HG03280 (cell line): Measurements from ENCODE around the gene C2CD4C.
"Not testable (repeated sequence)": the region's sequence is repeated elsewhere in the genome, so short reads cannot be mapped to it uniquely, and the experiment has no call there.

Source experiments
- ATAC-seq: cut with Tn5 transposase; IDR thresholded peaks from one replicate; pipeline ENCODE4 v1.9.1; 2021; ENCODE audit warnings: mild to moderate bottlenecking, moderate library complexity; ENCODE audit not compliant: unreplicated experiment

Gene C2CD4C

GRCh38 chr19:384799-385169 is 24.2 kb downstream of the C2CD4C start:
- ATAC-seq, result no peak

- ATAC-seq, result no peak
Measured at GRCh38 chr19:383922-384798, 24.8 kb downstream of the C2CD4C start.

DNA sequence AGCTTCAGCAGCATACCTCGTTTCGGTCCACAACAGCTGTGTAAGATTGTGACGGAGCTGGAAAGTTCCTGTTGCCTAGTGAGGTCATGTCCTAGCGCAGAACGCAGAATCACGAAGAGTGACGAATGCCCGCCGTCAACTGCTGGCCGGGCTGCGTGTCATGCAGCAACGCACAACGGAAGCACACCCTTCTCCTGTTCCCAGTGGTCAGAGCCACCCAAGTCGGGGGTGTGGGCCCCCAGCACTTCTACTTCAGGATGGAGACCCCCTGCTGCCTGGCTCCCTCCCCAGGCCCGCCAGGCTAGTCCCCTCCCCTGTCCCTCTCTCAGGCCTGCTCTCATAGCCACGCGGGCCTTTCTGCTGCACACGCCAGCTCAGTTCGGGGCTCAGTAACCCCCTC is 25.9 kb downstream of the C2CD4C start:
- ATAC-seq, result no peak

DNA sequence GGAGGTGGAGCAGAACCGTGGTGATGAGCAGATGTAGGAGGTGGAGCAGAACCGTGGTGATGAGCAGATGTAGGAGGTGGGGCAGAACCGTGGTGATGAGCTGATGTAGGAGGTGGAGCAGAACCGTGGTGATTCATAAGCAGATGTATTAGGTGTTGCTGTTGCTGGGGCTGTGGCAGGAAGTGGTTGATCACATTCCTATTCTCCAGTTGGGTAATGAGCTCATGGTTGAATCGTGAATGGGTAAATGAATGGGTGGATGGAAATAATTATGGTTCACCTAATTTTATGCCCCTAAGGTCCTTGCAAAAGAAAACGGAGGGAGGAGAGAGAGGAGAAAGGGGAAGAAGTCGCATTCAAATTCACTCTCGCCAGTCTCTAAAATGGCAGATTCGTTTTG is 26.4 kb downstream of the C2CD4C start:
- not testable (repeated sequence) for ATAC-seq

DNA sequence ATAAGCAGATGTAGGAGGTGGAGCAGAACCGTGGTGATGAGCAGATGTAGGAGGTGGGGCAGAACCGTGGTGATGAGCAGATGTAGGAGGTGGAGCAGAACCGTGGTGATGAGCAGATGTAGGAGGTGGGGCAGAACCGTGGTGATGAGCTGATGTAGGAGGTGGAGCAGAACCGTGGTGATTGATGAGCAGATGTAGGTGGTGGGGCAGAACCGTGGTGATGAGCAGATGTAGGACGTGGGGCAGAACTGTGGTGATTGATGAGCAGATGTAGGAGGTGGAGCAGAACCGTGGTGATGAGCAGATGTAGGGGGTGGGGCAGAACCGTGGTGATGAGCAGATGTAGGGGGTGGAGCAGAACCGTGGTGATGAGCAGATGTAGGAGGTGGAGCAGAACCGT is 27.0 kb downstream of the C2CD4C start:
- ATAC-seq, result not testable (repeated sequence)

DNA sequence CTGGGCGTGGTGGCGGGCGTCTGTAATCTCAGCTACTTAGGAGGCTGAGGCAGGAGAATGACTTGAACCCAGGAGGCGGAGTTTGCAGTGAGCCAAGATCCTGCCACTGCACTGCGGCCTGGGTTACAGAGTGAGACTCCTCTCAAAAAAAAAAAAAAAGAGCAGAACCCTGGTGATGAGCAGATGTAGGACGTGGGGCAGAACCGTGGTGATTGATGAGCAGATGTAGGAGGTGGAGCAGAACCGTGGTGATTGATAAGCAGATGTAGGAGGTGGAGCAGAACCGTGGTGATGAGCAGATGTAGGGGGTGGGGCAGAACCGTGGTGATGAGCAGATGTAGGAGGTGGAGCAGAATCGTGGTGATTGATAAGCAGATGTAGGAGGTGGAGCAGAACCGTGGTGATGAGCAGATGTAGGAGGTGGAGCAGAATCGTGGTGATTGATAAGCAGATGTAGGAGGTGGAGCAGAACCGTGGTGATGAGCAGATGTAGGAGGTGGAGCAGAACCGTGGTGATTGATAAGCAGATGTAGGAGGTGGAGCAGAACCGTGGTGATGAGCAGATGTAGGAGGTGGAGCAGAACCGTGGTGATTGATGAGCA is 28.2 kb downstream of the C2CD4C start:
- not testable (repeated sequence) for ATAC-seq

DNA sequence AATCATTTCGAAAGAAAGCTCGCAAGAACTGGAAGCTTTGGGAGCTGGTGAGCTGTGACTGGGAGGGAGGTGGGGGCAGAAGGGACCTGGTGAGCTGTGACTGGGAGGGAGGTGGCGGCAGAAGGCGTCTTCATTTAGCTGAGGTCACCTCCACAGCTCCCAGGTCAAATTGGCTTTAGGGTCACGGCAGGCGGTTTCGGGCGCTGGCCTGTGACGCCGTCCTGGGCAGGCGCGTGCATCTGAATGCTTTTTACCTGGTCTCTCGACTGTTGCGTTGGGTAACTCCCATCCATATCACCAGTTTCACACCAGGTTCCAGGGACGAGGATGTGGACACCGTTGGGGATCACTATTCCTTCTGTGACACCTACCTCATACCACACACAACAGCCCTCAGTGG is 29.2 kb downstream of the C2CD4C start:
- ATAC-seq, result no peak

DNA sequence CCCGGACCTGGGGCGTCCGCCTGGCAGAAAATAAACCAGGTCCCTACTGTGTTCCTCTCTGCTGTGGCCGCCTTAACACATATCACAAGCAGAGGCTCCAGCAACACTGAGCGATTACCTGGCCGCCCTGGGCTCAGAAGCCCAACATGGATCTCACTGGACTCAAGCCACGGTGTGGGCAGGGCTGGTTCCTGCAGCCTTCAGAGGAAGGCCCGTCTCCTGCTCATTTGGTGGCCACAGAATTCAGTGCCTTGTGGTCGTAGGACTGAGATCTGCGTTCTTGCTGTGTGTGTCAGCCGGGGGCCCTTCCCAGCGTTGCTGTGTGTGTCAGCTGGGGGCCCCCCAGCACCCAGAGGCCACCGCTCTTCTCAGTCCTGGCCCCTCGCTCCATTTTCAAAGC is 30.2 kb downstream of the C2CD4C start:
- ATAC-seq, result no peak

DNA sequence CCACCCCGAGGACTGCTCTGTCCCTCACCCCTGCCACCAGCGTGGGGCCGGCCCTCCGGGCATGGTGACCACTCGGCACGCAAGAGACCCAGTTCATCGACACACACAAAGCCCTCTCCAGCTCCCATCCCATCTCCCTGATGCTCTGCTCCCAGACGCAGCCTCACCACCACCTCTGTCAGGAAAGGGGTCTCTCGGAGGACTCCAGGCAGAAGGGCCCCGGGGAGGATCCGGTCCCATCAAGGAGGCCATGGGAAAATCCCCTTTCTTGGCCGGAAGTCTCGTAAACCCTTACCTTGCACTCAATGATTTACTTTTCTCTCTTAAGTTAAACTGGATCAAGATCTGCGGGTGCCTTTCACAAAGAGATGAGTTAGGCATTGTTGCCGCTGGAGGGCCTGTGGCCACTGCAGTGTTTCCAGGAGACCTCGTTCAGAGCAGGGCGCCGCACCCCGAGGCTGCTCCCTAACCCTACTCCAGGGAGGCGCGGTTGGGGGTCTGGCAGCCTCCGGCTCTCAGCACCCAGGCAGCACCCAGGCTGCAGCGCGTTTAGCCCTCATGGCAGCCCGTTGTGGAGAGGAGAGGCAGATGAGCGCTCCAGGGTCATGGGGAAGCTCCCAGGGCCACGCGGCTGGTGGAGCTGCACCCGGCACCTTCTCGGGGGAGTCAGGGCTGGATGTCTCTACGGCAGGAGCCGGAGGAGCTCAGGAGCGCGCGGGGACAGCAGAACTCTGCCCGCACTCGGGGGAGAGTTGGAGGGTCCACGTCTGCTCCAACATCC is 31.0 kb downstream of the C2CD4C start:
- no peak for ATAC-seq

- ATAC-seq, result no peak
Measured at GRCh38 chr19:376111-376470, 32.9 kb downstream of the C2CD4C start.

DNA sequence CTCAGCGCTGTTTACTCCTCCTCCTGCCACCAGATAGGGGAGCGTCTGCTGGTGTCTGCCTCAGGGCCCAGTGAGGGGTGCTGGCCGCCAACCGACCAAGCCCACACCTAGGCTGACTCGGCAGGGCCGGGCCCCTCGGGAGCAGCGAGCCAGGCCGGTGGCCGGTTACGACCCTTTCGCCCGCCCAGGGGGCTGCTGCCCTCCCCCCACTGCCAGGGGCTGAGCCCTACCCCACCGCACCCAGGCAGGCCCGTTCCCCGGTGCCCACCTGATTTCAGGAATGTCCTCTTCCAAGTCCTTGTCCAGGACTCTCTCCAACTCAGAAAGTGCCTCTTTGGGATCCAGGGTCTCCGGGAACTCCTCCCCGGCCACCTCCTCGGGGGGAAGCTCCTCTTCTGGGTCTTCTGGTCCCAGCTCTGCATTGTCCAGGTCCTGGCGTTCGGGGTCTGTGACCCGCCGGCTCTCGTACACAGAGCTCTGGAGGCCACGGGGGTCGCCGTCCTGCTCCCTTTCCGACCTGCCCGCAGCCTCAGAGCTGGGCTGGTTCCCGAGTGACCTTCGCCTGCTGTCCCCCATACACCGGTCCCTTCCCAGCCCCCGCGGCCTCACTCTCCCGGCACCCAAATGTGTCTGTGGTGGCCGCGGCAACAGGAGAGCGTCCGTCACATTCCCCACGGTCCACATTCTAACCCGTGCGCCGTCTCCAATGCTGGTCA is 33.4 kb downstream of the C2CD4C start:
- ATAC-seq, result no peak

DNA sequence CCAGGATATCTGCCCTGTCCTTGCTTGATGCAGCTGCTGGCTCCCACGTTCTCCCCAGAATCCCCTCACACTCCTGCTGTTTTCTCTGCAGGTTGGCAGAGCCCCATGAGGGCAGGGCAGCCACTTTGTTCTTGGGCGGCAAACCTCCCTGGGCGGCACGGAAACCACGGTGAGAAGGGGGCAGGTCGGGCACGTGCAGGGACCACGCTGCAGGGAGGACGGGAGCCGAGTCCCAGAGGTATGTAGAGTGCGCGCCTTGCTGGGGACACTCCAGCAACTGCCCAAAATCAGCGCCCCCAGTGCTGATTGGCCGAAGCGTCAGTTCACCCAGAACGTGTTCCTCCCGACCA is 34.1 kb downstream of the C2CD4C start:
- ATAC-seq, result no peak

GRCh38 chr19:374183-374885 is 34.6 kb downstream of the C2CD4C start:
- no peak for ATAC-seq

- no peak for ATAC-seq
Measured at GRCh38 chr19:373391-374182, 35.4 kb downstream of the C2CD4C start.

- no peak for ATAC-seq
Measured at GRCh38 chr19:372306-372890, 36.5 kb downstream of the C2CD4C start.

DNA sequence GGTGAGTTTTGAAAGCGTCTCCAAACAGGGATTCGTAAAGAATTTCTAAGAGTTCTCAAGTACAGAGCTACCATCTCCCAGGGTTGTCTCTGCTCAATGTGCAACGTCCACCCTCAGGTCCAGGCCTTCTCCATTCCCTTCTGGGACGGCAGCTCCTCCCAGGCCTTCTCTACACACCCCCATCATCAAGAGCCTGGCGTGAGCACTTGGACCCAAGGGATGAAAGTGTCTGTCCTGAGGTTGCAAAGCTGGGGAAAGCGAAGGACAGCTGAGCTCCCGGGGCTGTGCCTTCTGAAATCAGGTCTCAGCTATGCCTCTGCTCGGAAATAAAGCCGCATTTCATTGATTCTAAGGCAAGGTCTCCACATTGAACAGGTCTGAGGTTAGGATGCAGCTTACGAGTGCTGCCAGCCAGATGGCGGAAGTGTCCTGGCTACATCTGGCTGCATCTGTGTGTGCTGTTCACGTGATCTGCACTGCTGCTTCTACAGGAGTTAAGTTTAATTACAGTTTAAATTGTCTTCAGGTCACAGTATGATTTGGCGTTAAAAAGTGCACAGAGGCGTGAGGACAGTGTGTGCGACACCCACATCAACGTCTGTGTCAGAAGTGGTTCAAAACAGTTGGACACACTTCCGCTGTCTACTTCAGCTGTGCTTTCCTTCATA is 37.3 kb downstream of the C2CD4C start:
- no peak for ATAC-seq

GRCh38 chr19:370641-371330 is 38.2 kb downstream of the C2CD4C start:
- no peak for ATAC-seq

DNA sequence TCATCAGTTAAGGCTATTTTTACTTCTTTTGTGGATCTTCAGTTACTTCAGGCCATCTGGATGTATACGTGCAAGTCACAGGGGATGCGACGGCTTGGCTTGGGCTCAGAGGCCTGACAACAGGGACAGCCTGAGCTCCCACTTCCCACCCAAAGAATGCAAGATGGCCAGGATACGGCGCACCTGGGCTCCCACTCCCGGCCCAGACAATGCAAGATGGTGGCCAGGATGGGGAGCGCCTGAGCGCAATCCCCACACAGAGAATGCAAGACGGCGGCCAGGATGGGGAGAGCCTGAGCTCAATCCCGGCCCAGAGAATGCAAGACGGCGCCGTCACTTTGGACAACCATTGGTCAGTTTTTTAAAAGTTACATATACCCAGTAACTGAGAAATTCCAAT is 39.1 kb downstream of the C2CD4C start:
- no peak for ATAC-seq
